GM18502 (cell line): ENCODE results near the gene LRRC55.

Source experiments
- ATAC-seq: cut with Tn5 transposase; IDR thresholded peaks from one replicate; pipeline ENCODE4 v1.9.1; 2021; ENCODE audit warnings: mild to moderate bottlenecking; ENCODE audit not compliant: unreplicated experiment, poor library complexity

The LRRC55 gene

GRCh38 chr11:57181678-57182305 is at the start of gene LRRC55:
TSS of gene LRRC55 (plus strand) at chr11:57181953. CDS start at chr11:57182023, 70 bp downstream.
- no peak for ATAC-seq

- no peak for ATAC-seq
Observed at GRCh38 chr11:57133366-57134038, 48.3 kb upstream of the LRRC55 start.

- no peak for ATAC-seq
Observed at GRCh38 chr11:57134284-57134683, 47.5 kb upstream of the LRRC55 start.

GRCh38 chr11:57135020-57135751 is 46.6 kb upstream of the LRRC55 start:
- no peak for ATAC-seq

GRCh38 chr11:57140568-57140967 is 41.2 kb upstream of the LRRC55 start:
- ATAC-seq, result no peak

- no peak for ATAC-seq
Observed at GRCh38 chr11:57143459-57143858, 38.3 kb upstream of the LRRC55 start.

GRCh38 chr11:57144075-57144474 is 37.7 kb upstream of the LRRC55 start:
- ATAC-seq, result no peak

GRCh38 chr11:57144531-57145320 is 37.0 kb upstream of the LRRC55 start:
- ATAC-seq, result no peak

GRCh38 chr11:57146301-57146700 is 35.5 kb upstream of the LRRC55 start:
- no peak for ATAC-seq

- ATAC-seq, result no peak
Observed at GRCh38 chr11:57148621-57149020, 33.1 kb upstream of the LRRC55 start.

GRCh38 chr11:57150454-57150917 is 31.3 kb upstream of the LRRC55 start:
- no peak for ATAC-seq

GRCh38 chr11:57152134-57152533 is 29.6 kb upstream of the LRRC55 start:
- no peak for ATAC-seq

GRCh38 chr11:57153448-57153847 is 28.3 kb upstream of the LRRC55 start:
- no peak for ATAC-seq

GRCh38 chr11:57154739-57155138 is 27.0 kb upstream of the LRRC55 start:
- ATAC-seq, result no peak

- no peak for ATAC-seq
Observed at GRCh38 chr11:57155400-57155799, 26.4 kb upstream of the LRRC55 start.

GRCh38 chr11:57155838-57156607 is 25.7 kb upstream of the LRRC55 start:
- no peak for ATAC-seq

- no peak for ATAC-seq
Observed at GRCh38 chr11:57156928-57157327, 24.8 kb upstream of the LRRC55 start.

GRCh38 chr11:57157624-57158023 is 24.1 kb upstream of the LRRC55 start:
- ATAC-seq, result no peak

- ATAC-seq, result no peak
Observed at GRCh38 chr11:57158180-57158579, 23.6 kb upstream of the LRRC55 start.

GRCh38 chr11:57158599-57158998 is 23.2 kb upstream of the LRRC55 start:
- no peak for ATAC-seq
